ENCODE results near the gene PECR. TPM values are rescaled to one million over a fixed set of nuclear protein-coding genes. Genes with fewer than 3 reads are reported as not detected.

The PECR gene
- total and polyA plus RNA-seq, 3 donors from 2014 or later, result 3.0 to 4.0 (median 3.0) TPM

- no peaks in the 10 kb centered on the region for H3K9me3 ChIP-seq
- no peaks in the 10 kb centered on the region for H3K27me3 ChIP-seq
- no peak for DNase-seq
- no peak overlapping the region for H3K4me3 ChIP-seq
- intact Hi-C loops (cut with DNase I; ENCODE audit: low total_unique reads), result loop anchor here (10.0 kb wide), 1 partner anchor 288 kb away; no protein-coding TSS in a partner anchor
- TF ChIP-seq, protein P1, sequence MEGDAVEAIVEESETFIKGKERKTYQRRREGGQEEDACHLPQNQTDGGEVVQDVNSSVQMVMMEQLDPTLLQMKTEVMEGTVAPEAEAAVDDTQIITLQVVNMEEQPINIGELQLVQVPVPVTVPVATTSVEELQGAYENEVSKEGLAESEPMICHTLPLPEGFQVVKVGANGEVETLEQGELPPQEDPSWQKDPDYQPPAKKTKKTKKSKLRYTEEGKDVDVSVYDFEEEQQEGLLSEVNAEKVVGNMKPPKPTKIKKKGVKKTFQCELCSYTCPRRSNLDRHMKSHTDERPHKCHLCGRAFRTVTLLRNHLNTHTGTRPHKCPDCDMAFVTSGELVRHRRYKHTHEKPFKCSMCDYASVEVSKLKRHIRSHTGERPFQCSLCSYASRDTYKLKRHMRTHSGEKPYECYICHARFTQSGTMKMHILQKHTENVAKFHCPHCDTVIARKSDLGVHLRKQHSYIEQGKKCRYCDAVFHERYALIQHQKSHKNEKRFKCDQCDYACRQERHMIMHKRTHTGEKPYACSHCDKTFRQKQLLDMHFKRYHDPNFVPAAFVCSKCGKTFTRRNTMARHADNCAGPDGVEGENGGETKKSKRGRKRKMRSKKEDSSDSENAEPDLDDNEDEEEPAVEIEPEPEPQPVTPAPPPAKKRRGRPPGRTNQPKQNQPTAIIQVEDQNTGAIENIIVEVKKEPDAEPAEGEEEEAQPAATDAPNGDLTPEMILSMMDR (IDR thresholded peaks at IDR 0.05), result no peak
- no peak for TF ChIP-seq POLR2A (IDR thresholded peaks at IDR 0.05)
- WGBS, 2 donors, result 73 to 81% methylated on average over 1 of the region's 1 CpG
- peaks cover 15% of the 10 kb centered on the region for H3K4me1 ChIP-seq
- H3K36me3 ChIP-seq (ENCODE audit: low read depth, missing control alignments), result no peaks in the 10 kb centered on the region
- no peak overlapping the region for H3K27ac ChIP-seq
Observed at GRCh38 chr2:216116418-216116817, 34.8 kb upstream of the PECR start.

- peak; percentile 99 for DNase-seq
- Histone ChIP-seq H3K4me1 (peaks cover 24% of the 10 kb centered on the region), H3K27me3 (no peaks in the 10 kb centered on the region), H3K36me3 (ENCODE audit: low read depth, missing control alignments) (no peaks in the 10 kb centered on the region), H3K4me3 (peak overlapping the region; percentile 58 to 71), H3K27ac (peak overlapping the region; percentile 82 to 87), H3K9me3 (no peaks in the 10 kb centered on the region)
- intact Hi-C loops (cut with DNase I; ENCODE audit: low total_unique reads), result loop anchor here (10.0 kb wide), 1 partner anchor 290 kb away; no protein-coding TSS in a partner anchor
- WGBS, 2 donors, result 4 to 5% methylated on average over 29 of the region's 29 CpGs
- TF ChIP-seq, protein P1 (IDR thresholded peaks at IDR 0.05), result peak; percentile 89 to 99 (median 98)
- TF ChIP-seq POLR2A (IDR thresholded peaks at IDR 0.05), result no peak
Observed at GRCh38 chr2:216114714-216115531, 33.3 kb upstream of the PECR start.

DNA sequence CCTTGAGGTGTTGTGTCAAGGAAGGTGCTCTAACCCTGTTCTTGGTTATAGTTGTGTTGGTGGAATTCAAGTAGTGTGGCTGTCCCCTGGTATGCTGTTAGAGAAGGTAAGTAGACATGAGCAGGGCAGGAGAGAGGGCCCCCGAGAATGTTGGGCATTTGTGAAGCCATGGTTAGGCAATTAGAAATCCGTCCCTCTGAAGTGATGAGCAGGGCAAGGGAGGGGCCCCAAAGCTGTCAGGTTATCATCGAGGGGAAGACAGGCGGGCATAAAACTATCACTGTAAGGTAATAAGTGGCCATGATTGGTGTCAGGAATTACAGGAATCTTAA is 32.7 kb upstream of the PECR start:
- H3K36me3 ChIP-seq (ENCODE audit: low read depth, missing control alignments), result no peaks in the 10 kb centered on the region
- intact Hi-C loops (cut with DNase I; ENCODE audit: low total_unique reads), result loop anchor here (10.0 kb wide), 1 partner anchor 290 kb away; no protein-coding TSS in a partner anchor
- peaks cover 24% of the 10 kb centered on the region for H3K4me1 ChIP-seq
- H3K4me3 ChIP-seq, result no peak overlapping the region
- no peak for DNase-seq
- no peaks in the 10 kb centered on the region for H3K27me3 ChIP-seq
- no peaks in the 10 kb centered on the region for H3K9me3 ChIP-seq
- TF ChIP-seq, protein P1 (IDR thresholded peaks at IDR 0.05), result no peak
- TF ChIP-seq POLR2A (IDR thresholded peaks at IDR 0.05), result no peak
- 27 to 36% methylated on average over 4 of the region's 4 CpGs for WGBS, 2 donors
- H3K27ac ChIP-seq, result peak overlapping the region in 1 of 2 donors; percentile 47

- DNase-seq, result no peak
- no peaks in the 10 kb centered on the region for H3K36me3 ChIP-seq (ENCODE audit: low read depth, missing control alignments)
- peaks cover 24% of the 10 kb centered on the region for H3K4me1 ChIP-seq
- H3K27ac ChIP-seq, result no peak overlapping the region
- intact Hi-C loops (cut with DNase I; ENCODE audit: low total_unique reads), result loop anchor here (10.0 kb wide), 1 partner anchor 291 kb away; no protein-coding TSS in a partner anchor
- H3K27me3 ChIP-seq, result no peaks in the 10 kb centered on the region
- H3K4me3 ChIP-seq, result no peak overlapping the region
- no peak for TF ChIP-seq POLR2A (IDR thresholded peaks at IDR 0.05)
- TF ChIP-seq, protein P1 (IDR thresholded peaks at IDR 0.05), result no peak
- no peaks in the 10 kb centered on the region for H3K9me3 ChIP-seq
- 85 to 93% methylated on average over 3 of the region's 3 CpGs for WGBS, 2 donors
Observed at GRCh38 chr2:216113572-216113971, 32.0 kb upstream of the PECR start.
